ENCODE measurements around the gene LMF2. TPM values are rescaled to one million over a fixed set of nuclear protein-coding genes. Genes with fewer than 3 reads are reported as not detected.
A peak's percentile ranks its signal among the peaks of the same experiment; 100 is the strongest.
"Not testable (repeated sequence)": the region's sequence is repeated elsewhere in the genome, so short reads cannot be mapped to it uniquely, and the experiment has no call there.

The LMF2 gene
- total RNA-seq, 2 experiments from 2014 or later: 62.1 to 63.8 TPM

DNA sequence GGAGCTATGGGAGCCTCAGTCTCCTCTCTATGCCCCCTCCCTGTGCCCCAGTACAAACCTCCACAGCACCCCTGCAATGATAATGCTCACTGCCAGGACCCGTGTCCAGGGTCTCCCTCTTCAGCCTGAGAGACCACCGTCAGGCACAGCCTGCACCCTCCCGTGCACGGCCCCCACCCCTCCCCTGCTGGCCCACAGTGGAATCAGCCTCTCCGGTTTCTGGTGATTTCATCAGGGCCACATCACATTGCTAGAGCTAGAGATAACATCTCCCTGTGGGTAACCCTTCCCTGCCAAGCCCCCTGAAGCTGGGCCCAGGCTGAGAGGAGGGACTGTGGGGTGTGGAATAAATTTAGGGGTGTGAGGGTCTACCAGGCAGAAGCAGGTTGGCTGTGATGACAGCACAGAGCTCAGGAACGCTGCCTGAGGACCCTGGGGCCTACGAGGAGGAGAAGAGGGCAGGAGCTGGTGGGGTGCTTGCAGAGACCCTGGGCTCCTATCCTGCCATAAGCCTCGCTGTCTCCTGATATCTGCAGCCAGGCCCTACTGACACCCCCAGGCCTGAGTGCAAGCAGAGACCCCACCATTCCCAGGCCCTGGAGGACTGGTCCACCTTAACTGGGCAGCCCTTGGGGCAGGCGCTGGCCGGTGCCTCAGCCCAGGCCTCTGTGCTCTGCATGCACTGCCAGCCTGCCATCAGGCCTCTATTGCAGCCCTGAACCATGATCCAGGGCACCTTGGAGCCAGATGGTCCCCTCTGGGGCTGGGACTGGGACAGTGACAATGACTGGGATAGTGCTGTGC, 38.2 kb upstream of the LMF2 start, which contains the start of gene KLHDC7B:
Gene KLHDC7B (plus strand): TSS at position 378 of the 804 bp plus-strand sequence. CDS start 345 bp downstream, at position 723.
- intact Hi-C loops (cut with micrococcal nuclease): loop anchor here (2.0 kb wide), 1 partner anchor 15 kb away; the partner anchor contains the start of gene TYMP
- Mint-ChIP-seq H3K4me1 (ENCODE audit: low read depth) (peaks cover 55% of the 10 kb centered on the region), H3K27ac (peak within 1 kb of the TSS; percentile 76), H3K27me3 (no peaks in the 10 kb centered on the region), H3K9me3 (peaks cover 2% of the 10 kb centered on the region), H3K4me3 (peak within 1 kb of the TSS; percentile 46), H3K36me3 (peaks cover 6% of the 10 kb centered on the region)
- CTCF ChIA-PET: interaction anchor here (0.8 to 4.9 kb wide), 7 partner anchors 10 to 75 kb away, joined by 3 to 46 read pairs (median 7); partner anchors contain the start of genes SCO2, SYCE3 and TYMP
- POLR2A ChIA-PET: interaction anchor here (2.2 to 7.5 kb wide), 2 partner anchors 13 to 19 kb away, joined by 9 to 71 read pairs; partner anchors contain the start of genes SCO2 and TYMP
- peak; percentile 66 for DNase-seq

DNA sequence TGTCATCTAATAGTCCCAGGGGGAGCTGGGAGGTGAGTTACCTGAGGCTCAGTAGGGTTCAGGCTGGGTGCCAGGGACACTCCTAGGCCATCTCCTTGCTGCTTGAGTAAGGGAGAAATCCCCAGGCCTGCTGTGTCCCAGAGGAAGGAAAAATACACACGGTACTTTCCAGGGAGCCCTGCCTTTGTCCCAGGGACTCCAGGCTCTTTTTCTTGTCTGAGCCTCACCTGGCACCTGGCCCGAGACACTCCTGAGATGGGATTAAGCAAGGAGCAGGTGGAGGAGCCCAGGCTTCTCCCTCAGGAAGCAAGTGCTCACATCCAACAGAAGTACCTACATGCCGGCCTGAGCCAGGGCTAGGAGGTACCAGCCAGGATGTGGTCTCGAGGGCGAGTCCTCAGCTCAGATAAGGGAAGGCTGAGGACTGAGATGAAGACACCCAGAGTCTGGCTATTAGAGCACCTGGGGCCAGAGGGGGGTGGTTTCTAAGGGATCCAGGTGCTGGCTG, 37.3 kb upstream of the LMF2 start:
- Mint-ChIP-seq H3K27me3 (no peaks in the 10 kb centered on the region), H3K27ac (peak overlapping the region; percentile 76), H3K9me3 (peaks cover 2% of the 10 kb centered on the region), H3K36me3 (peaks cover 4% of the 10 kb centered on the region), H3K4me1 (ENCODE audit: low read depth) (peaks cover 53% of the 10 kb centered on the region), H3K4me3 (peak overlapping the region; percentile 59)
- ChIA-PET CTCF (interaction anchor here (0.8 to 4.9 kb wide), 8 partner anchors 9 to 147 kb away, joined by 3 to 46 read pairs (median 6); partner anchors contain the start of genes SCO2, SYCE3 and TYMP), POLR2A (interaction anchor here (0.8 to 7.5 kb wide), 4 partner anchors 12 to 72 kb away, joined by 3 to 71 read pairs (median 6); partner anchors contain the start of genes SCO2 and TYMP)
- intact Hi-C loops (cut with micrococcal nuclease): loop anchor here (1.0 to 2.0 kb wide), 2 partner anchors 14 to 18 kb away; partner anchors contain the start of genes SYCE3 and TYMP
- DNase-seq: peak; percentile 56

DNA sequence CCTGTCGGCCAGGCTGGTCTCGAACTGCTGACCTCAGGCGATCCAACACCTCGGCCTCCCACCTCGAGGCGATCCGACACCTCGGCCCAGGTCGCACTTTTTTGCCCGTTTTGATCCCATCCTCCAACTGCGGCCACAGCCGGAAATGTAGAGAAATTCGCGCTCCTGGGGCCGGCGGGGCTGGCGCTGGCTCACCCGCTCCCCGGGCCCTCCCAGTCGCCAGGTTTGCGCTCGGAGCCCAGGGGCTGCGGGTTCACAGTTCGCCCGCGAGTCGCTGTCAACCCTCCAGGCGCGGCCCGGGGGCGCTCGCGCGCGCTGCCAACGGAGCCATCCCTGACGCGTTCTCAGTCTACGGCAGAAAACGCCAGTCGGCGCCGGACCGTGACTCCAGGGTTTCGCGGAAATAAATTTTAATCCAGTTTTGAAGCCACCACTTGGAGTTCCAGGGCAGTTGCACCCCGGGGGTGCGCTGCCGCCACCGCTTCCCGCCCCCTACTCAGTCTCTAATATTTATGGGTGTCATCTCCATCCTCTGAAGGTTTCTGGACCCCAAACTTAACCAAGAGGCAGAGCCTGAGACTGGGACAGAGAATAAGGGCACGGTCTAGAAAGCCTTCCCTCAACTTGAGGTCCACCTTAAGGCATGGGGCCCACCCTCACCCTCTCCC, 36.7 kb upstream of the LMF2 start:
- ChIA-PET CTCF (interaction anchor here (0.9 to 4.9 kb wide), 7 partner anchors 8 to 148 kb away, joined by 3 to 46 read pairs (median 5); partner anchors contain the start of gene SYCE3), POLR2A (interaction anchor here (0.8 to 7.5 kb wide), 4 partner anchors 12 to 71 kb away, joined by 3 to 71 read pairs (median 6); partner anchors contain the start of genes SCO2 and TYMP)
- H3K27me3 Mint-ChIP-seq: no peaks in the 10 kb centered on the region

DNA sequence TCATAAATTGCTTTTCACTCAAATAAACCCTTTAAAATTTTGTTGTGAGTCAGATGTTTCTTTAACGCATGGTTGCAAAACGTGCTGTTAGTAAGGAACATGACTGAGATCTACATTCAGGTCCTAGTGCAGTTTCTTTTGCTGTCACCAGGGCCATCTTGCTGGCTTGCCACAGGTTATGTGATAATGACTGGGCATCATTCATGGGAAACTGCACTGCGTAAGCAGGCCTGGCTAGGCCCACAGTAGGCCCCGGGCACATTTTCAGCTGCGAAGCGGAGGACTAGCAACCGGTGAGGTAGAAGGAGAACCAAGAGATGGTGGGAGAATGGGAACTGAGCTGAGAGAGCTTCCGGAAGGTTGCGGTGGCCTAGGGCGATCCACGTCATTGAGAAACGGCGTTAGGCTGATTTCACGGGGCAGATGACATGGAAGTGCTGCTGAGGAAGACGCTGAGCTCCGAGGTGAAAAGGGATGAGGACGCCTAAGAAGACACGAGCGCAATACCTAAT, 35.0 kb upstream of the LMF2 start:
- peak overlapping the region; percentile 95 for H3K27ac Mint-ChIP-seq
- intact Hi-C loops (cut with micrococcal nuclease): no loop called here
- peak overlapping the region; percentile 27 for H3K4me3 Mint-ChIP-seq
- peaks cover 68% of the 10 kb centered on the region for H3K4me1 Mint-ChIP-seq (ENCODE audit: low read depth)
- no peaks in the 10 kb centered on the region for H3K27me3 Mint-ChIP-seq
- ChIA-PET POLR2A (interaction anchor here (4.8 to 9.9 kb wide), 2 partner anchors 11 to 15 kb away, joined by 29 to 139 read pairs; partner anchors contain the start of genes SCO2 and TYMP), CTCF (interaction anchor here (1.2 to 7.5 kb wide), 3 partner anchors 16 to 78 kb away, joined by 4 to 88 read pairs (median 4); partner anchors contain the start of genes SCO2 and SYCE3)
- H3K36me3 Mint-ChIP-seq: peaks cover 4% of the 10 kb centered on the region
- DNase-seq: peak; percentile 79
- peaks cover 2% of the 10 kb centered on the region for H3K9me3 Mint-ChIP-seq

More for the DNA sequence above, 36.7 kb upstream of the LMF2 start:
- peaks cover 2% of the 10 kb centered on the region for H3K9me3 Mint-ChIP-seq
- H3K36me3 Mint-ChIP-seq: peaks cover 4% of the 10 kb centered on the region
- peaks cover 57% of the 10 kb centered on the region for H3K4me1 Mint-ChIP-seq (ENCODE audit: low read depth)
- peak overlapping the region; percentile 59 for H3K4me3 Mint-ChIP-seq
- H3K27ac Mint-ChIP-seq: peak overlapping the region; percentile 76
- DNase-seq: peak; percentile 92
- intact Hi-C loops (cut with micrococcal nuclease): loop anchor here (1.0 to 2.0 kb wide), 2 partner anchors 13 to 18 kb away; partner anchors contain the start of genes SYCE3 and TYMP

DNA sequence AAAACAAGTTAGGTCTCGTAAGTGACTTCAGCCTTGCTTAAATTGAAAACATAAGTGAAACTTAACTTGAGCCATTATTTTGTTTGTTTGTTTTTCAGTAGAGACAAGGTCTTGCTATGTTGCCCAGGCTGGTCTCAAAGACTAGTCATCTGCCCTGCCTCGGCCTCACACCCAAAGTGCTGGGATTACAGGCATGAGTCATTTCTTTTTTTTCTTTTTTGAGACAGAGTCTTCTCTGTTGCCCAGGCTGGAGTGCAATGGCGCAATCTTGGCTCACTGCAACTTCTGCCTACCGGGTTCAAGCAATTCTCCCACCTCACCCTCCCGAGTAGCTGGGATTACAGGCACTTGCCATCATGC, 34.1 kb upstream of the LMF2 start:
- intact Hi-C loops (cut with micrococcal nuclease); H3K9me3 Mint-ChIP-seq; H3K27me3 Mint-ChIP-seq; H3K36me3 Mint-ChIP-seq: not testable (repeated sequence)
- POLR2A ChIA-PET: interaction anchor here (4.8 to 9.9 kb wide), 2 partner anchors 10 to 15 kb away, joined by 29 to 139 read pairs; partner anchors contain the start of genes SCO2 and TYMP
- peak; percentile 78 for DNase-seq
- H3K4me3 Mint-ChIP-seq: peak overlapping the region; percentile 36
- CTCF ChIA-PET: interaction anchor here (1.8 to 7.5 kb wide), 3 partner anchors 15 to 33 kb away, joined by 3 to 88 read pairs (median 23); partner anchors contain the start of genes LMF2, NCAPH2, SCO2 and SYCE3
- peak overlapping the region; percentile 95 for H3K27ac Mint-ChIP-seq
- peaks cover 73% of the 10 kb centered on the region for H3K4me1 Mint-ChIP-seq (ENCODE audit: low read depth)

DNA sequence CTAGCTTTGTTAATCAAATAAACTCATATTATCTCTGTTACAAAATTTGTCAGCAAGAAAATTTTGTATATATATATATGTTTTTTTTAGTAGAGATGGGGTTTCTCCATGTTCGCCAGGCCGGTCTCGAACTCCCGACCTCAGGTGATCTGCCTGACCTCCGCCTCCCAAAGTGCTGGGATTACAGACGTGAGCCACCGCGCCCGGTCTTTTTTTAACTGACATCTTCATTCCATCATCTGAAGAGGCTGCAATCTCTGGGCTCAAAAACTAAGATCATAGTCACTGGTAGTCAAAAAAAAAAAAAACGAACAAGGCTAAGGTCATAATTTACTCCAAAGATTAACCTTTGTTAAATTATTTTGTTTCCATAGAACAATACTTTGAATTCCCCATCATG, 32.9 kb upstream of the LMF2 start:
- H3K4me1 Mint-ChIP-seq (ENCODE audit: low read depth): peaks cover 71% of the 10 kb centered on the region
- H3K36me3 Mint-ChIP-seq: peaks cover 4% of the 10 kb centered on the region
- CTCF ChIA-PET: interaction anchor here (0.6 to 7.5 kb wide), 7 partner anchors 11 to 297 kb away, joined by 3 to 88 read pairs (median 7); partner anchors contain the start of genes LMF2, NCAPH2, SCO2 and SYCE3
- POLR2A ChIA-PET: interaction anchor here (0.6 to 9.9 kb wide), 8 partner anchors 8 to 153 kb away, joined by 3 to 139 read pairs (median 18); partner anchors contain the start of genes SCO2, SYCE3 and TYMP
- no peaks in the 10 kb centered on the region for H3K27me3 Mint-ChIP-seq
- peak overlapping the region; percentile 95 for H3K27ac Mint-ChIP-seq
- intact Hi-C loops (cut with micrococcal nuclease): no loop called here
- no peak for DNase-seq
- H3K9me3 Mint-ChIP-seq: peaks cover 2% of the 10 kb centered on the region
- peak overlapping the region; percentile 28 for H3K4me3 Mint-ChIP-seq

DNA sequence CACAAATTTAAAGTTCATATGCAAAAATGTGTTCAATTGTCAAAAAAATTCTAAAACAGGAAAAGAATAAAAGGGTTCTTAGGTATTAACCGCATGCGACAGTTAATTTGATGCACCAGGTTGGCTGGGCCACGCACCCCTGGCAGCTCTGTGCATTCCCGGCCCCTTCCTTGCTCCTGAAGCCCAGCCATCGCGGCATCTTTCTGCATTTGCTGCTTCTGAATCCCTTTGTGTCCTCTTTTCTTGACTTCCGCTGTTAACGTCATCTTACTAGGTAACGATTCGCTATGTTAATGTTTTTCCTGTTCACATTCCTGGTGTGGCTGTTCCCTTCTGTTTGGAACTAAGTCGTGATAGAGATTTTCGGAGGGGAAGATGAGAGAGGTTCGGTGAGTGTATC, 30.3 kb upstream of the LMF2 start:
- Mint-ChIP-seq H3K4me3 (no peak overlapping the region), H3K27me3 (no peaks in the 10 kb centered on the region), H3K27ac (peak overlapping the region; percentile 100), H3K9me3 (peaks cover 2% of the 10 kb centered on the region), H3K36me3 (peaks cover 4% of the 10 kb centered on the region), H3K4me1 (ENCODE audit: low read depth) (peaks cover 81% of the 10 kb centered on the region)
- no peak for DNase-seq
- intact Hi-C loops (cut with micrococcal nuclease): loop anchor here (2.0 to 10.0 kb wide), 3 partner anchors 13 to 603 kb away; partner anchors contain the start of genes CHKB and SCO2
- CTCF ChIA-PET: interaction anchor here (1.5 to 7.5 kb wide), 2 partner anchors 12 to 25 kb away, joined by 4 to 88 read pairs; partner anchors contain the start of genes SCO2 and SYCE3
- POLR2A ChIA-PET: interaction anchor here (2.8 to 9.9 kb wide), 3 partner anchors 11 to 83 kb away, joined by 13 to 139 read pairs (median 39); partner anchors contain the start of genes SCO2, SYCE3 and TYMP

DNA sequence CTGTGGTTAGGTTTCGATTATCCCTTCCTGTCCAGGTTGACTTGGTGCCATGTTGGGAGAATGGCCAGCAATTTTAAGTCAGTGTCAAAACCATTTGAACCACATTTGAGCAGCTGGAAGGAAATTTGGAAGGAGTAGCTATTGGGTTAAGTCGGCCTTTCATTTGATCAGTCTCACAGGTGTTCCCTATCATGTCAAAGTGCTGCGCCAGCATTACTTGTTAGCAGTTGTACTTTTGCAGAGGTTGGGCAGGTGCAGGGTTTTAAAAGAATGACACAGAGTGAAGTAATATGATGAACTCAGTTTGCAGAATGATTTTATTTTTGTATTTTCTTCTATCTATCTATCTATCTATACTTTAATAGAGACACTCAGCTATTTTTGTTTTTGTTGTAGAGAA, 28.7 kb upstream of the LMF2 start:
- Mint-ChIP-seq H3K27me3 (no peaks in the 10 kb centered on the region), H3K9me3 (no peaks in the 10 kb centered on the region), H3K36me3 (peaks cover 3% of the 10 kb centered on the region), H3K4me1 (ENCODE audit: low read depth) (peaks cover 69% of the 10 kb centered on the region), H3K27ac (no peak overlapping the region), H3K4me3 (no peak overlapping the region)
- ChIA-PET POLR2A (interaction anchor here (1.0 to 9.9 kb wide), 2 partner anchors 9 to 62 kb away, joined by 5 to 139 read pairs; partner anchors contain the start of genes SCO2 and TYMP), CTCF (interaction anchor here (1.0 to 7.5 kb wide), 3 partner anchors 9 to 11 kb away, joined by 3 to 88 read pairs (median 7); partner anchors contain the start of genes KLHDC7B and SCO2)
- intact Hi-C loops (cut with micrococcal nuclease): loop anchor here (10.0 kb wide), 1 partner anchor 601 kb away; no protein-coding TSS in a partner anchor
- no peak for DNase-seq

DNA sequence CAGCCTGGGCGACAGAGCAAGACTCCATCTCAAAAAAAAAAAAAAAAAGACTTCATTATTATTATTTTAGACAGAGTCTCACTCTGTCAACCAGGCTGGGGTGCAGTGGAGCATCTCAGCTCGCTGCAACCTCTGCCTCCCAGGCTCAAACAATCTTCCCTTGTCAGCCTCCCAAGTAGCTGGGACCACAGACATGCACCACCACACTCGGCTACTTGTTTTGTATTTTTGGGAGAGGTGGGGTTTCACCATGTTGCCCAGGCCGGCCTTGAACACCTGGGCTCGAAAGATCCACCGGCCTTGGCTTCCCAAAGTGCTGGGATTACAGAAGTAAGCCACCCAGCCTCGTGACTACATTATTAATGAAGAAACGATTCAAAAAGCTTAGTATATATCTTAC, 27.6 kb upstream of the LMF2 start:
- Mint-ChIP-seq H3K4me3 (no peak overlapping the region), H3K27ac (peak overlapping the region; percentile 42), H3K4me1 (ENCODE audit: low read depth) (peaks cover 60% of the 10 kb centered on the region), H3K27me3 (no peaks in the 10 kb centered on the region), H3K36me3 (peaks cover 5% of the 10 kb centered on the region), H3K9me3 (no peaks in the 10 kb centered on the region)
- DNase-seq: no peak
- ChIA-PET POLR2A (interaction anchor here (0.6 to 9.9 kb wide), 5 partner anchors 8 to 291 kb away, joined by 3 to 139 read pairs (median 3); partner anchors contain the start of genes LMF2, NCAPH2, SCO2 and SYCE3), CTCF (interaction anchor here (1.4 to 1.5 kb wide), 2 partner anchors 10 to 86 kb away, joined by 3 to 7 read pairs; partner anchors contain the start of gene KLHDC7B)
- intact Hi-C loops (cut with micrococcal nuclease): loop anchor here (10.0 kb wide), 1 partner anchor 600 kb away; no protein-coding TSS in a partner anchor

Data from activated CD4-positive, alpha-beta memory T cell treated with anti-CD3 and anti-CD28 coated beads for 36 hours (primary cell).